SK-N-SH treated with all-trans-retinoic acid at 6 μM for 48 hours (cell line): ENCODE data around the gene SPECC1L.
A peak's percentile ranks its signal among the peaks of the same experiment; 100 is the strongest.

Source experiments
- ATAC-seq: fragments of 200-7000 bp; cut with Tn5 transposase; 3 replicates; pipeline ENCODE4 v1.9.1; 2020; ENCODE audit warnings: mild to moderate bottlenecking, moderate library complexity
- ARNTL ChIP-seq: fragments of 450-650 bp; formaldehyde crosslinking; IDR thresholded peaks from 2 replicates; pipeline ENCODE4 v1.5.0; 2020; ENCODE audit warnings: low read depth, mild to moderate bottlenecking, moderate library complexity, borderline replicate concordance
- BACH2 ChIP-seq: fragments of 250-450 bp; sonication (Bioruptor Pico); IDR thresholded peaks from 2 replicates; pipeline ENCODE4 v1.9.0; 2021; ENCODE audit warnings: mild to moderate bottlenecking, borderline replicate concordance
- CREB5 ChIP-seq: fragments of 250-450 bp; sonication (Bioruptor Pico); IDR thresholded peaks from 2 replicates; pipeline ENCODE4 v1.5.1; 2020; ENCODE audit warnings: low read depth, mild to moderate bottlenecking, moderate library complexity
- CSDC2 ChIP-seq: fragments of 250-450 bp; sonication (Bioruptor Pico); IDR thresholded peaks from 2 replicates; pipeline ENCODE4 v1.5.0; 2020; ENCODE audit warnings: mild to moderate bottlenecking, moderate library complexity
- CSRNP3 ChIP-seq: fragments of 250-450 bp; sonication (Bioruptor Pico); IDR thresholded peaks from 2 replicates; pipeline ENCODE4 v1.5.1; 2021; ENCODE audit warnings: mild to moderate bottlenecking, moderate library complexity
- ESRRG ChIP-seq: fragments of 250-450 bp; sonication (Bioruptor Pico); IDR thresholded peaks from 2 replicates; pipeline ENCODE4 v1.6.1; 2021; ENCODE audit warnings: mild to moderate bottlenecking
- ISL1 ChIP-seq: fragments of 250-450 bp; sonication (Bioruptor Pico); IDR thresholded peaks from 2 replicates; pipeline ENCODE4 v2.1.2; 2022; ENCODE audit warnings: mild to moderate bottlenecking, moderate library complexity
- OSR1 ChIP-seq: fragments of 250-450 bp; sonication (Bioruptor Pico); IDR thresholded peaks from 2 replicates; pipeline ENCODE4 v1.8.0; 2022; ENCODE audit warnings: moderate library complexity, mild to moderate bottlenecking, inconsistent platforms
- PATZ1 ChIP-seq: fragments of 250-450 bp; sonication (Bioruptor Pico); IDR thresholded peaks from 2 replicates; pipeline ENCODE4 v1.8.0; 2020; ENCODE audit warnings: mild to moderate bottlenecking, moderate library complexity, borderline replicate concordance
- POU6F1 ChIP-seq: fragments of 250-450 bp; sonication (Bioruptor Pico); IDR thresholded peaks from 2 replicates; pipeline ENCODE4 v1.8.0; 2021; ENCODE audit warnings: low read depth, mild to moderate bottlenecking, moderate library complexity, borderline replicate concordance
- PPARA ChIP-seq: fragments of 250-450 bp; sonication (Bioruptor Pico); IDR thresholded peaks from 2 replicates; pipeline ENCODE4 v1.5.0; 2020; ENCODE audit warnings: mild to moderate bottlenecking, borderline replicate concordance
- RARB ChIP-seq: fragments of 250-450 bp; sonication (Bioruptor Pico); IDR thresholded peaks from 2 replicates; pipeline ENCODE4 v1.8.0; 2021; ENCODE audit warnings: mild to moderate bottlenecking, moderate library complexity
- TOX ChIP-seq: fragments of 250-450 bp; sonication (Bioruptor Pico); IDR thresholded peaks from 2 replicates; pipeline ENCODE4 v1.8.0; 2021; ENCODE audit warnings: mild to moderate bottlenecking, moderate library complexity, borderline replicate concordance
- TSHZ2 ChIP-seq: fragments of 250-450 bp; sonication (Bioruptor Pico); IDR thresholded peaks from 2 replicates; pipeline ENCODE4 v1.5.0; 2020; ENCODE audit warnings: mild to moderate bottlenecking, moderate library complexity
- ZFP3 ChIP-seq: fragments of 250-450 bp; sonication (Bioruptor Pico); IDR thresholded peaks from 2 replicates; pipeline ENCODE4 v1.5.0; 2020; ENCODE audit warnings: mild to moderate bottlenecking, moderate library complexity
- ZFP30 ChIP-seq: fragments of 450-650 bp; formaldehyde crosslinking; IDR thresholded peaks from 2 replicates; pipeline ENCODE4 v1.5.0; 2022; ENCODE audit warnings: mild to moderate bottlenecking, moderate library complexity
- ZNF565 ChIP-seq: fragments of 450-650 bp; formaldehyde crosslinking; conservative IDR thresholded peaks from 2 replicates; pipeline ENCODE4 v1.5.0; 2020; ENCODE audit warnings: low read depth, mild to moderate bottlenecking, moderate library complexity
- ZNF70 ChIP-seq: fragments of 450-650 bp; formaldehyde crosslinking; IDR thresholded peaks from 2 replicates; pipeline ENCODE4 v1.5.0; 2020; ENCODE audit warnings: mild to moderate bottlenecking, moderate library complexity
- ZNF8 ChIP-seq: fragments of 450-650 bp; formaldehyde crosslinking; IDR thresholded peaks from 2 replicates; pipeline ENCODE4 v1.5.0; 2020; ENCODE audit warnings: mild to moderate bottlenecking, moderate library complexity

Gene SPECC1L

GRCh38 chr22:24270556-24271385, at the start of gene SPECC1L:
Gene SPECC1L (plus strand): TSS chr22:24270831. CDS start chr22:24302232, 31,401 bp downstream.
- TF ChIP-seq ARNTL (CRISPR knock-in tag) (no peak), ZNF8 (CRISPR knock-in tag) (no peak), PPARA (CRISPR knock-in tag) (no peak), PATZ1 (CRISPR knock-in tag) (no peak), ISL1 (CRISPR knock-in tag) (no peak), CSRNP3 (CRISPR knock-in tag) (no peak), ZNF565 (CRISPR knock-in tag) (no peak), RARB (no peak), ZNF70 (CRISPR knock-in tag) (no peak), CREB5 (CRISPR knock-in tag) (no peak), TSHZ2 (CRISPR knock-in tag) (no peak; the same call in 1 of the 2 replicates)
- peak; percentile 95 for ATAC-seq

- no peak for TF ChIP-seq ZFP3 (CRISPR knock-in tag)
- no peak for TF ChIP-seq CSDC2 (CRISPR knock-in tag)
- TF ChIP-seq BACH2, result no peak
- TF ChIP-seq ARNTL (CRISPR knock-in tag), result no peak
- no peak for TF ChIP-seq POU6F1 (CRISPR knock-in tag)
- TF ChIP-seq ESRRG (CRISPR knock-in tag), result no peak
- no peak for TF ChIP-seq CSRNP3 (CRISPR knock-in tag)
- TF ChIP-seq PPARA (CRISPR knock-in tag), result no peak
These were observed 46.2 kb upstream of the SPECC1L start for GRCh38 chr22:24224468-24224867.

GRCh38 chr22:24225044-24225601, 45.5 kb upstream of the SPECC1L start:
- no peak for ATAC-seq
- TF ChIP-seq OSR1 (no peak), TOX (CRISPR knock-in tag) (no peak), ZNF565 (CRISPR knock-in tag) (no peak), RARB (no peak), POU6F1 (CRISPR knock-in tag) (no peak), CSDC2 (CRISPR knock-in tag) (no peak), PPARA (CRISPR knock-in tag) (no peak), ZFP30 (no peak), CREB5 (CRISPR knock-in tag) (no peak)

More at GRCh38 chr22:24224468-24224867, 46.2 kb upstream of the SPECC1L start:
- no peak for ATAC-seq
